Activated CD4-positive, alpha-beta T cell treated with anti-CD3 and anti-CD28 coated beads, Interleukin-2, amount 50 U/mL, for 24 hours (primary cell): ENCODE data around the gene CPD.
"Not testable (repeated sequence)": the region's sequence is repeated elsewhere in the genome, so short reads cannot be mapped to it uniquely, and the experiment has no call there.

ENCODE experiments used
- DNase-seq, 2 donors: peaks; one replicate each; pipeline ENCODE4 v3.0.0-alpha.2; 2020; ENCODE audit warnings: low read depth in 1 of 2, low spot score in 1 of 2

Gene CPD

GRCh38 chr17:30381340-30381659 is 2.6 kb downstream of the CPD start:
- no peak for DNase-seq

DNA sequence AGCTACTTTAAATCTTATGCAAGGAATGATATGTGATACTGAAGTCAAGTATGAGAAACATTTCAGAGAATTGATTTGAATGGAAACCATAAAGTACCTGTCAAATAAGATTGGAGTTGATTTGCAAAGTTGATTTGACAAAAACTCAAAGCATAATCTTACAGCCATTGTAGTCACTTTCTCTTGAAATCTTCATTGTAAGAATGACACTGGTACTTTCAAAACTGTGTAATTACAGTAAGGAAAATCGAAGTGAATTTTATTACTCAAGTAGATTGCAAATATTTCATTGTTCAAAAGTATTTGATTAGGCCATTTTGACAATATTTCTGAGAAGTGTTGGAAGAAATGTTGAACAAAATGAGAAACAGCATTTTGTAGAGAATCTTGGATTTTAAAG is 3.6 kb downstream of the CPD start:
- DNase-seq = no peak

DNA sequence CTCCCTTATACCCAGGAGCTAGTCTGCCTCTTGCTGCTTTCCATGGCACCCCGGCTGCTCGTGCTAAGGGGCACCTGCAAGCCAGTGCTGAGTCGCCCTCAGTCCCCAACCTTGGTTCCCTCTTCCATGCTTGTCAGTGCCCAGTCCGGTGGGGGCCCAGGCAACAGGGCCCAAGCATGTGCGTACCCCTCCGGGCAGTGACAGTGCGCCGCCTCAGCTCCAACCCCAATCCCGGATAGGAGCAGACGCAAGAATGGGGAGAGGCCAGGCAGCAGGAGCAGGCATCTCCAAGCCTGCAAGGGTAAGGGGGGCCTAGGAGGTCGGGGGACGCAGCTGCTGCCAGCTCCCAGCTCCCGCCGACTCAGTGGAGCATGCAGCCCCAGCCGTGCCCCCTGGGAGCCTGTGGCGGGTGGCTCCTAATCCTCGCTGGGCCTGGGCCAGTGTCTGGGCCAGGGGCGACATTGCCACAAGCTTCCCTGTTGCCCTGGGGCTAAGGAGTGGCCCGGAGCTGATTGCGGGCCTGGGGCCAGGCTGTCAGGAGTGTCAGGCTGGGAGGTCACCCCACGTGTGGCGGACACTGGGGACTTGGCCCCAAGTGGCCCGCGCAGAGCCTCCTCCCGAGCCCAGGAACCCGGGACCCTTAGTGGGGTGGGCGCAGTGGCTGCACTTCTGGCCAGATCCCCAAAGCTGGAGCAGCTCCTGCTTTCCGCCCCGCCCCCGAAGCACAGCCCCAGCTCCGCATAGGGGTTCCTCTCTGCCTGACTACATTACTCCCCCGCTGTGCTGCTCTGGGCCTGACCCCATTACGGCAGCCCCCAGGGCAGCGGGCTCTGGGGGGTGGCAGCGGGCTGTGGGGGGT is 9.8 kb downstream of the CPD start:
- no peak for DNase-seq

DNA sequence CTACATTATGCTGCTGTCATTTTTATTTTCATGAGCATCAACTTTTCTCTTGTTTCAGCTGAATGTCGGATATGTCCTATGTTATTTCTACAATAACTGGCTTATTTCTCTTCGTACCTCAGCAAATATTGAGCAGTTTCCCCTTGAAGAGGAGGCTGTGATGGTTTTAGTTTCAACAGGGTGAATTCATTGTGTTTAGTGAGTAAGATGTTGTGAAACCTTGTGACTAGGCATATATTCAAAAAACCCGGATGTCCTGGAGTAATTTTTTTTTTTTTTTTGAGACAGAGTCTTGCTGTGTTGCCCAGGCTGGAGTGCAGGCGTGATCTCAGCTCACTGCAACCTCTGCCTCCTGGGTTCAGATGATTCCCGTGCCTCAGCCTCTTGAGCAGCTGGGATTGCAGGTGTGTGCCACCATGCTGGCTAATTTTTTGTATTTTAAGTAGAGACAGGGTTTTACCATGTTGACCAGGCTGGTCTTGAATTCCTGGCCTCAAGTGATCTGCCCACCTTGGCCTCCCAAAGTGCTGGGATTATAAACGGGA is 11.1 kb downstream of the CPD start:
- DNase-seq = no peak

DNA sequence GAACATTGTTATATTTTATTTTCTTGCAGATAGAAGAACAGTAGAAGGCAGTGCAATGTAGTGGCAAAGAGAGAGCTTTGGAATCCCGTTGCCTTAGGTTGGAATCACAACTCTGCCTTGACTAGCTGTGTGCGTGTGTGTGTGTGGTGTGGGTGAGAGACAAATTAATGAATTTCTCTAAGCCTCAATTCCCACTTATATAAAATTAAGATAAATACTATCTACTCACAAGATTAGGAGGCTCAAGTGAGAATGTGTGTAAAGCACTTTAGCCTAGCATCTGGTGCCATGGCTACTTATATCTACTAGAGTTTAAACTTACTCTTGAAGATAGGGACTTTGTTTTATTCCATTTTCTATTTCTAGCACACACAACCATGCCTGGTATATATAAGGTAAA is 12.8 kb downstream of the CPD start:
- DNase-seq = no peak

DNA sequence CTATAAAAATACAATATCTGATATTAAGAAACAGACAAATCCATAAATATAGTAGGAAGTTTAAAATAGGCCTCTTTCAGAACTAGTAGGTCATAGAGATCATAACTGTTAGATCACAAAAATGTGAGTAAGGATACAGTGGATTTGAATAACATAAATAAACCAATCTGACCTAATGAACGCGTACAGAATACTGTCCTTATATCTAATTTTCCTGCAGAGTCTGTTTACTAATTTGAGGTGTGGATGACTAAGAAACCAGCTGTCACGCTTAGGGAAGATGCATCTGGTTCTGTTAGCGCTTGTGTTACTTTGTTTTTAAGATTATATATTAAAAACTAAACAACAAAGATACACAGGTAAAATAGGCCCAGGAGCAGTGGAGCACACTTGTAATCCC is 14.8 kb downstream of the CPD start:
- DNase-seq = no peak

DNA sequence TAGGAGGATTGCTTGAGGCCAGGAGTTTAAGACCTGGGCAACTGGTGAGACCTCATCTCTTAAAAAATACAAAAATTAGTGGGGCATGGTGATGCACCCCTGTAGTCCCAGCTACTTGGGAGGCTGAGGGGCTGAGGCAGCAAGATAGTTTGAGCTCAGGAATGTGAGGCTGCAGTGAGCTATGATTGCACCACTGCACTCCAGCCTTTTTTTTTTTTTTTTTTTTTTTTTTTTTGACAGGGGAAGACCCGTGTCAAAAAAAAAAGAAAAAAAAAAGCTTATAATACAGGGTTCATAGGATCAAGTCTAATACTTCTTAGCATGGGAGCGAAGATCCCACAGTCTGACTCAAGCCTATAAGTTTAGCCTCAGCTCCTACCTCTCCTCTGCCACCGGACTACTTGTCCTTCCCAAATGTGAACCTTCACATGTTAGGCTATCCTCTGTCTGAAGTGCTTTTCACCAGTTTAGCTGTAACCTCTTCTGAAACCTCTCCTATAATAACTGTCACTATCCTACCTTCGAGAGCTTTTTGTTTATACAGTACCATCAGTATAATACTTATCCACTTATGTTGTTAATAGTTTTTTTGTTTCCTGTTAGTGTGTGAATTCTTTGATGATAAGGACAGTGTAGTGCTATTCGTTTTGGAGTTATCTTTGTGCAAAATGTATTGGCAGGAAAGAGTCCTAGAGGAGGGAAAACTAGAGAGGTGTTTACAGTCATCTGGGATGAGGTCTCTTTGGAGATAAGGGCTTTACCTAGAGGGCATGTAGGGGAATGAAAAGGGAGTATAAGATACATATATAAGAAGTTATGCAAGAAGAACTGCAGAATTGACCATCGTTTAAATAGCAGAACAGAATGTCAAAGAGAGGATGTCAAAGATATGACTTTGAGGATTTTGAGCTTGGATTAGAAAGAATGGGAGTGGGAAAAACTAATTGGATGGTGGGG is 15.5 kb downstream of the CPD start:
- no peak for DNase-seq

DNA sequence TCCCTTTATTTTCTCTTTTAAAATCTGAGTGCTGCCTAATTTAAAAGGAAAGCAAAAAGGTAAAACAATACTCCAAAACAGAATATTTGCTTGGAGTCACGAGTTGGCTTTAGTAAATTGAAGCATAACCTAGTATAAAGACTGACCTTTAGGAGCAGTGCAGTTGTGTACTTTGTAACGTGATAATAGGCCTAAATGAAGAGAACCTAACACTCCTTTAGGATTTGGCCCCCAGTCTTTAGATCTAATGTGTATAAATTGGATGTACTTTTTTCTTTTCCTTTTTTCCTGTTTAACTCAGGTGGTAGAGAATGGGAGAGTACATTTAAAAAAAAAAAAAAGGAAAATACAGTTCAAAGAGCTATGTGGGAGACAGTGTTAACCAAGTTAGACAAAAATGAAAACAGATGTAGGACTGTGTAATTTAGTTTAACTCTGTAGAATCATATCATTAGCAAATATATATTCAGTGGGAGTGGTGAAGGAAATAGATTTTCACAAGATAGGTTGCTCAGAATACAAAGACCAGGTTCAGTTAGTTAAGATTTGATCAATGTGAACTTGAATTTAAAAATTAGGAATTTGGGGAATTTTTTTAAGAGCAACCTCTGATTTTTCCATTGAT is 16.8 kb downstream of the CPD start:
- no peak for DNase-seq

DNA sequence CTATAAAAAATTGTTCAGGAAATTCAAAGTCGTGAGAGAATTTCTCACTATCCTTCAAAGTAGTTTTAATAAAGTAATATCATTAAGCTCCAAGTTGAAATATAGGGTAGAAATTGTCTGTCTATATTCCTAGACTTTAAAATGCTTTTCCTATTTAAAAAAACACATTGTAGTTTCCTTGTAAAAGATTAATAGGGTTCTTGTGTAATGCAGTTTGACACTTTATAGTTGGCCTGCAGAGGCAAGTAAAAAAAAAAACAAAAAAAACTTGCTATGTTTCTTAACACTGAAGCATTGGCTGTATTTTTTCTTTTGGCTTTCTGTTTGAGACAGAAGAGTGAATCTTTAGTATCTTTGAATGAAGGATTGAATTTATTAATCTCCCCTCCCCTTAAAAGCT is 17.4 kb downstream of the CPD start:
- no peak for DNase-seq

GRCh38 chr17:30396612-30397011 is 17.9 kb downstream of the CPD start:
- no peak for DNase-seq

DNA sequence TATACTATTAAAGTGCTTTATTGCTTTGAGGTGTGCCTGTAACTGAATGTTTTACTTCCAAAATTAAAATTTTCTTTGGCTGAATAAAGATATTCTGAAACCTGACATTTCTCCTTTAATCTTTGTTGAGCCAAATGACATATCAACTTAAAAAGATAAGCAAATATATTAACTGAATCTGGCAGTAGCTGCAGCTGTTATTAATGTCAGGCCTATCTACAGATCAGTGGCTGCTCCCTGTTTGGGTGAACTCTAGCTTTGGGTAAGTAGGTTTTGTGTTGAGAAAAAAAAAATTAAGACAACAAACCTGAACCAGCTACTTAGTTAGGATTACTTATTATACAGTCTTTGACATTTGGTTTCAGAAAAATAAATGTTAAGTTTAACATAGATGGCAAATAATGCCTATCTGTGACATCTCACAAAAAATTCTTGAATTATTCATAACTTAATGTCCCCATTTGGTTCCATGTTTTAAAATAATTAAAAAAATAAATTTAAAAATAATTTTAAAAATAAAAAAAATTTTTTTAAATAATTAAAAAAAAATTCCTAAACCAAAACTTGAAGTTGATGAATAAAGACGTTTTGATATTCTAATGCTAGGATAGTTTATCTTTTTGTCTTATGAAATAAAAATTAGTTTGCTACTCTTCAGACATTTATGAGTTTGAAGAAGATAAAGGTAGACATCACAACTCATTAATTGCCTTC is 19.8 kb downstream of the CPD start:
- DNase-seq = no peak

- DNase-seq = no peak
Measured at GRCh38 chr17:30401097-30401496, 22.4 kb downstream of the CPD start.

- DNase-seq = no peak
Measured at GRCh38 chr17:30405161-30405560, 26.4 kb downstream of the CPD start.

DNA sequence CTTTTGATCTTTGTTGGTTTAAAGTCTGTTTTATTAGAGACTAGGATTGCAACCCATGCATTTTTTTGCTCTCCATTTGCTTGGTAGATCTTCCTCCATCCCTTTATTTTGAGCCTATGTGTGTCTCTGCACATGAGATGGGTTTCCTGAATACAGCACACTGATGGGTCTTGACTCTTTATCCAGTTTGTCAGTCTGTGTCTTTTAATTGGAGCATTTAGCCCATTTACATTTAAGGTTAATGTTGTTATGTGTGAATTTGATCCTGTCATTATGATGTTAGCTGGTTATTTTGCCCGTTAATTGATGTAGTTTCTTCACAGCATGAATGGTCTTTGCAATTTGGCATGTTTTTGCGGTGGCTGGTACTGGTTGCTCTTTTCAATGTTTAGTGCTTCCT is 31.9 kb downstream of the CPD start:
- DNase-seq = not testable (repeated sequence)

DNA sequence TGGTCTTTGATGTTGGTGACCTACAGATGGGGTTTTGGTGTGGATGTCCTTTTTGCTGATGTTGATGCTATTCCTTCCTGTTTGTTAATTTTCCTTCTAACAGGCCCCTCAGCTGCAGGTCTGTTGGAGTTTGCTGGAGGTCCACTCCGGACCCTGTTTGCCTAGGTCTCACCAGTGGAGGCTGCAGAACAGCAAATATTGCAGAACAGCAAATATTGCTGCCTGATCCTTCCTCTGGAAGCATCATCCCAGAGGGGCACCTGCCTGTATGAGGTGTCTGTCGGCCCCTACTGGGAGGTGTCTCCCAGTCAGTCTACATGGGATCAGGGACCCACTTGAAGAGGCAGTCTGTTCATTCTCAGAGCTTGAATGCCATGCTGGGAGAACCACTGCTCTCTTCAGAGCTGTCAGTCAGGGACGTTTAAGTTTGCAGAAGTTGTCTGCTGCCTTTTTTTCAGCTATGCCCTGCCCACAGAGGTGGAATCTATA is 33.3 kb downstream of the CPD start:
- not testable (repeated sequence) for DNase-seq

GRCh38 chr17:30413109-30413508 is 34.4 kb downstream of the CPD start:
- no peak for DNase-seq

- no peak for DNase-seq
Measured at GRCh38 chr17:30414486-30414885, 35.8 kb downstream of the CPD start.

GRCh38 chr17:30415491-30415890 is 36.8 kb downstream of the CPD start:
- DNase-seq = no peak

- DNase-seq = not testable (repeated sequence)
Measured at GRCh38 chr17:30418070-30418469, 39.3 kb downstream of the CPD start.

- no peak for DNase-seq
Measured at GRCh38 chr17:30421592-30421991, 42.9 kb downstream of the CPD start.

GRCh38 chr17:30422171-30422570 is 43.4 kb downstream of the CPD start:
- no peak for DNase-seq
